Panc1 (cell line): Measurements from ENCODE around the gene RNF182. TPM values are rescaled to one million over a fixed set of nuclear protein-coding genes. Genes with fewer than 3 reads are reported as not detected.

Experiments used
- ATAC-seq: fragments of 200-7000 bp; cut with Tn5 transposase; 2 replicates; pipeline ENCODE4 v1.9.1; 2020; ENCODE audit warnings: mild to moderate bottlenecking, moderate library complexity
- BruUV-seq: library from RNA; stranded (reverse); fragments of 400-500 nt; replicated peaks from 2 replicates; lab custom pipeline; 2021; lab: Mats Ljungman, UMichigan
- CTCF ChIA-PET: fragments of 300-600 bp; sonication (Branson Sonifier 250); formaldehyde crosslinking; loops from one replicate; lab custom pipeline; 2022; ENCODE audit warnings: antibody characterized with exemption; lab: Charles Lee
- POLR2A ChIA-PET: fragments of 300-600 bp; sonication (Branson Sonifier 250); formaldehyde crosslinking; loops from one replicate; lab custom pipeline; 2022; ENCODE audit warnings: antibody characterized with exemption; lab: Charles Lee
- DNase-seq: peaks from one replicate; pipeline ENCODE4 v3.0.0-alpha.2; 2010; ENCODE audit warnings: low read depth, low spot score
- H3K27ac ChIP-seq: 2 replicates; pipeline ENCODE4 v1.5.1; 2011; ENCODE audit warnings: mild to moderate bottlenecking, low read length, inconsistent platforms
- H3K27me3 ChIP-seq: fragments of 200-500 bp; sonication (Bioruptor generic); 2 replicates; pipeline ENCODE4 v1.6.0; 2014; ENCODE audit warnings: low read length, inconsistent platforms; ENCODE audit not compliant: control insufficient read depth, insufficient read depth
- H3K36me3 ChIP-seq: fragments of 200-500 bp; sonication (Bioruptor generic); 2 replicates; pipeline ENCODE4 v1.5.1; 2014; ENCODE audit warnings: inconsistent platforms, mild to moderate bottlenecking, low read length, moderate library complexity; ENCODE audit not compliant: control insufficient read depth, insufficient read depth
- H3K4me1 ChIP-seq: 2 replicates; pipeline ENCODE4 v1.5.1; 2011; ENCODE audit warnings: inconsistent platforms, mild to moderate bottlenecking, low read length, moderate library complexity; ENCODE audit not compliant: control insufficient read depth, insufficient read depth
- H3K4me3 ChIP-seq, 2 experiments: 2 replicates each; pipeline ENCODE4 v1.5.1; 2011 to 2012; ENCODE audit warnings: low read depth in 2 of 2, low read length in 2 of 2, mild to moderate bottlenecking in 2 of 2, inconsistent platforms in 1 of 2, moderate library complexity in 1 of 2
- H3K9me3 ChIP-seq: fragments of 200-500 bp; sonication (Bioruptor generic); 2 replicates; pipeline ENCODE4 v1.5.1; 2014; ENCODE audit warnings: low read depth, mild to moderate bottlenecking, inconsistent platforms, low read length, moderate library complexity; ENCODE audit not compliant: control insufficient read depth, insufficient read depth
- POLR2AphosphoS5 ChIP-seq: IDR thresholded peaks from 2 replicates; pipeline ENCODE4 v1.6.1; 2012; ENCODE audit warnings: mild to moderate bottlenecking, low read depth, low read length, moderate library complexity
- SIN3A ChIP-seq: IDR thresholded peaks from 2 replicates; pipeline ENCODE4 v1.6.1; 2012; ENCODE audit warnings: low read depth, mild to moderate bottlenecking, low read length, moderate library complexity, borderline replicate concordance; ENCODE audit not compliant: insufficient read depth
- TCF7L2 ChIP-seq: IDR thresholded peaks from 2 replicates; pipeline ENCODE4 v1.6.1; 2011; ENCODE audit warnings: mild to moderate bottlenecking, low read depth, low read length, inconsistent platforms
- in situ Hi-C: cut with HindIII; loops from 2 replicates; pipeline ENCODE4 v1.10.0; 2016; ENCODE audit warnings: low sequenced_read_pairs, low pct_unique_long_range_greater_than_20kb
- intact Hi-C: fragments of 100-400 bp; cut with micrococcal nuclease; formaldehyde crosslinking; loops from one replicate; pipeline ENCODE4 v1.10.0; 2022; ENCODE audit not compliant: unreplicated experiment
- total RNA-seq: library from RNA; stranded (reverse); gene quantifications from one replicate; pipeline ENCODE4 v1.2.1, GENCODE V29; 2021; ENCODE audit not compliant: unreplicated experiment
- TF ChIP-seq, protein P1 (sequence below), 2 experiments: IDR thresholded peaks; 2 replicates each; pipeline ENCODE4 v1.6.1; 2011 to 2012; ENCODE audit warnings: low read depth in 2 of 2, control low read depth in 1 of 2, low read length in 1 of 2, mild to moderate bottlenecking in 1 of 2, moderate library complexity in 1 of 2; ENCODE audit not compliant: insufficient read depth in 1 of 2
- TF ChIP-seq, protein P2 (sequence below): fragments of 450-650 bp; IDR thresholded peaks from 2 replicates; pipeline ENCODE4 v1.5.1; 2017; ENCODE audit warnings: mild to moderate bottlenecking

RNF182 gene
- total RNA-seq, 1 experiment from 2014 or later = 22.2 TPM

DNA sequence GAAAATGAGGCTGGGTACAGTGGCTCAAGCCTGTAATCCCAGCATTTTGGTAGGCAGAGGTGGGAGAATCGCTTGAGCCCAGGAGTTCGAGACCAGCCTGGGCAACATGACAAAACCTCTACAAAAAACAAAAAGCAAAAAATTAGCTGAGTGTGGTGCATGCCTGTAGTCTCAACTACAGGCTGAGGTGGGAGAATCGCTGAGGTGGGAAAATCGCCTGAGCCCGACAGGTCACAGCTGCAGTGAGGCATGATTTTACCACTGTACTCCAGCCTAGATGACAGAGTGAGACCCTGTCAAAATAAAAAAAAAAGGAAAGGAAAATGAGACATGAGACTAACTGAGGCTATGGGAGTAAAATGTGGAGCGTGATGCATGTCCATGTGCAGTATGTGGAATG lies 104.9 kb downstream of the RNF182 start:
- CTCF ChIA-PET = interaction anchor here (0.6 kb wide), 1 partner anchor 9 kb away, joined by 4 read pairs; no protein-coding TSS in a partner anchor
- TF ChIP-seq, protein P1, sequence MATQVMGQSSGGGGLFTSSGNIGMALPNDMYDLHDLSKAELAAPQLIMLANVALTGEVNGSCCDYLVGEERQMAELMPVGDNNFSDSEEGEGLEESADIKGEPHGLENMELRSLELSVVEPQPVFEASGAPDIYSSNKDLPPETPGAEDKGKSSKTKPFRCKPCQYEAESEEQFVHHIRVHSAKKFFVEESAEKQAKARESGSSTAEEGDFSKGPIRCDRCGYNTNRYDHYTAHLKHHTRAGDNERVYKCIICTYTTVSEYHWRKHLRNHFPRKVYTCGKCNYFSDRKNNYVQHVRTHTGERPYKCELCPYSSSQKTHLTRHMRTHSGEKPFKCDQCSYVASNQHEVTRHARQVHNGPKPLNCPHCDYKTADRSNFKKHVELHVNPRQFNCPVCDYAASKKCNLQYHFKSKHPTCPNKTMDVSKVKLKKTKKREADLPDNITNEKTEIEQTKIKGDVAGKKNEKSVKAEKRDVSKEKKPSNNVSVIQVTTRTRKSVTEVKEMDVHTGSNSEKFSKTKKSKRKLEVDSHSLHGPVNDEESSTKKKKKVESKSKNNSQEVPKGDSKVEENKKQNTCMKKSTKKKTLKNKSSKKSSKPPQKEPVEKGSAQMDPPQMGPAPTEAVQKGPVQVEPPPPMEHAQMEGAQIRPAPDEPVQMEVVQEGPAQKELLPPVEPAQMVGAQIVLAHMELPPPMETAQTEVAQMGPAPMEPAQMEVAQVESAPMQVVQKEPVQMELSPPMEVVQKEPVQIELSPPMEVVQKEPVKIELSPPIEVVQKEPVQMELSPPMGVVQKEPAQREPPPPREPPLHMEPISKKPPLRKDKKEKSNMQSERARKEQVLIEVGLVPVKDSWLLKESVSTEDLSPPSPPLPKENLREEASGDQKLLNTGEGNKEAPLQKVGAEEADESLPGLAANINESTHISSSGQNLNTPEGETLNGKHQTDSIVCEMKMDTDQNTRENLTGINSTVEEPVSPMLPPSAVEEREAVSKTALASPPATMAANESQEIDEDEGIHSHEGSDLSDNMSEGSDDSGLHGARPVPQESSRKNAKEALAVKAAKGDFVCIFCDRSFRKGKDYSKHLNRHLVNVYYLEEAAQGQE (IDR thresholded peaks at IDR 0.05; ENCODE audit: insufficient read depth in 1 of 2, low read depth in 2 of 2, low read length in 1 of 2) = no peak
- TF ChIP-seq POLR2AphosphoS5 (no peak), TCF7L2 (no peak), SIN3A (no peak)
- TF ChIP-seq, protein P2, sequence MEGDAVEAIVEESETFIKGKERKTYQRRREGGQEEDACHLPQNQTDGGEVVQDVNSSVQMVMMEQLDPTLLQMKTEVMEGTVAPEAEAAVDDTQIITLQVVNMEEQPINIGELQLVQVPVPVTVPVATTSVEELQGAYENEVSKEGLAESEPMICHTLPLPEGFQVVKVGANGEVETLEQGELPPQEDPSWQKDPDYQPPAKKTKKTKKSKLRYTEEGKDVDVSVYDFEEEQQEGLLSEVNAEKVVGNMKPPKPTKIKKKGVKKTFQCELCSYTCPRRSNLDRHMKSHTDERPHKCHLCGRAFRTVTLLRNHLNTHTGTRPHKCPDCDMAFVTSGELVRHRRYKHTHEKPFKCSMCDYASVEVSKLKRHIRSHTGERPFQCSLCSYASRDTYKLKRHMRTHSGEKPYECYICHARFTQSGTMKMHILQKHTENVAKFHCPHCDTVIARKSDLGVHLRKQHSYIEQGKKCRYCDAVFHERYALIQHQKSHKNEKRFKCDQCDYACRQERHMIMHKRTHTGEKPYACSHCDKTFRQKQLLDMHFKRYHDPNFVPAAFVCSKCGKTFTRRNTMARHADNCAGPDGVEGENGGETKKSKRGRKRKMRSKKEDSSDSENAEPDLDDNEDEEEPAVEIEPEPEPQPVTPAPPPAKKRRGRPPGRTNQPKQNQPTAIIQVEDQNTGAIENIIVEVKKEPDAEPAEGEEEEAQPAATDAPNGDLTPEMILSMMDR = no peak
- Histone ChIP-seq H3K36me3 (no peaks in the 10 kb centered on the region), H3K4me3 (no peak overlapping the region), H3K4me1 (no peaks in the 10 kb centered on the region), H3K9me3 (no peaks in the 10 kb centered on the region), H3K27ac (no peak overlapping the region), H3K27me3 (no peaks in the 10 kb centered on the region)
- no TSS peak for BruUV-seq
- in situ Hi-C loops (no loop called here), intact Hi-C loops (no loop called here)
- POLR2A ChIA-PET = no interaction called here
- no peak for DNase-seq
- no peak for ATAC-seq

Other genes with a start within 250 kb of the RNF182 start
- gene RANBP9, start 213.1 kb upstream of the RNF182 start, total RNA-seq = 44.5 TPM
- gene MCUR1, start 110.4 kb upstream of the RNF182 start, total RNA-seq = 33.1 TPM
- 5.3 TPM for gene CD83, start 192.8 kb downstream of the RNF182 start, total RNA-seq